HepG2 (cell line): ENCODE data around the gene IKZF4. TPM values are rescaled to one million over a fixed set of nuclear protein-coding genes. Genes with fewer than 3 reads are reported as not detected.

Experiments used
- ATAC-seq: fragments of 200-7000 bp; cut with Tn5 transposase; 3 replicates; pipeline ENCODE4 v1.9.1; 2020; ENCODE audit warnings: mild to moderate bottlenecking, moderate library complexity
- BruUV-seq: library from RNA; stranded (reverse); fragments of 400-500 nt; replicated peaks from 2 replicates; lab custom pipeline; 2021; lab: Mats Ljungman, UMichigan
- CTCF ChIA-PET: fragments of 300-600 bp; formaldehyde crosslinking; extraction: SDS; loops from one replicate; lab custom pipeline; 2021; ENCODE audit warnings: low total read pairs, inconsistent platforms, low intra/inter-chr PET ratio; lab: Yijun Ruan, JAX
- POLR2A ChIA-PET: fragments of 350-600 bp; sonication (Branson Sonifier 250); formaldehyde crosslinking; loops from one replicate; lab custom pipeline; 2020; ENCODE audit warnings: antibody characterized with exemption, inconsistent platforms; lab: Yijun Ruan, JAX
- DNase-seq: peaks from one replicate; pipeline ENCODE4 v3.0.0-alpha.2; 2015; ENCODE audit warnings: low spot score
- FAIRE-seq: peaks from 3 replicates; lab custom pipeline; 2011; peaks lifted over from hg19 to GRCh38; lab: Jason Lieb, UNC
- H2AFZ ChIP-seq: one replicate; pipeline ENCODE4 v1.6.1; 2011; ENCODE audit warnings: low read length, inconsistent platforms
- H3K27ac ChIP-seq: fragments of 300-600 bp; 3 replicates; pipeline ENCODE4 v1.8.0; 2011; ENCODE audit warnings: mixed run types, mild to moderate bottlenecking, mixed read lengths, low read length, inconsistent platforms; ENCODE audit not compliant: insufficient read depth; ENCODE audit errors: extremely low read length
- H3K27me3 ChIP-seq, 2 experiments: fragments of 200-600 bp in 1 of 2; 2 replicates in 1 of 2; 3 replicates in 1 of 2; pipeline versions ENCODE4 v1.6.0 to v1.8.0; 2011; ENCODE audit warnings: low read length in 2 of 2, mild to moderate bottlenecking in 2 of 2, moderate library complexity in 2 of 2, inconsistent platforms in 1 of 2; ENCODE audit not compliant: insufficient read depth in 2 of 2, control insufficient read depth in 1 of 2
- H3K36me3 ChIP-seq, 2 experiments: fragments of 200-600 bp in 1 of 2; replicated peaks in 1 of 2; 2 replicates in 1 of 2; 3 replicates in 1 of 2; pipeline versions ENCODE4 v1.5.1 to v1.8.0; 2011; ENCODE audit warnings: low read length in 2 of 2, inconsistent platforms in 1 of 2; ENCODE audit not compliant: insufficient read depth in 2 of 2, control insufficient read depth in 1 of 2
- H3K4me1 ChIP-seq: 2 replicates; pipeline ENCODE4 v1.5.1; 2012; ENCODE audit warnings: low read length, inconsistent platforms; ENCODE audit not compliant: insufficient read depth
- H3K4me2 ChIP-seq: 2 replicates; pipeline ENCODE4 v1.6.0; 2011; ENCODE audit warnings: low read depth, low read length, inconsistent platforms
- H3K4me3 ChIP-seq, 3 experiments: fragments of 200-600 bp in 1 of 3; sonication (generic), shearing (Covaris generic) in 1 of 3; replicated peaks in 1 of 3; 2 replicates each; pipeline ENCODE4 v1.5.1; 2011 to 2016; ENCODE audit warnings: low read length in 3 of 3, inconsistent platforms in 2 of 3, low read depth in 2 of 3, mild to moderate bottlenecking in 2 of 3, control low read depth in 1 of 3, mixed read lengths in 1 of 3; ENCODE audit not compliant: insufficient read depth in 1 of 3
- H3K79me2 ChIP-seq: one replicate; pipeline ENCODE4 v1.6.1; 2011; ENCODE audit warnings: low read length, inconsistent platforms; ENCODE audit not compliant: insufficient read depth
- H3K9ac ChIP-seq: 2 replicates; pipeline ENCODE4 v1.6.0; 2011; ENCODE audit warnings: mild to moderate bottlenecking, low read depth, low read length, inconsistent platforms; ENCODE audit not compliant: insufficient read depth
- H3K9me3 ChIP-seq: 2 replicates; pipeline ENCODE4 v1.5.1; 2012; ENCODE audit warnings: mild to moderate bottlenecking, low read length
- H4K20me1 ChIP-seq: 2 replicates; pipeline ENCODE4 v1.6.0; 2011; ENCODE audit warnings: inconsistent platforms, mild to moderate bottlenecking, low read length, moderate library complexity; ENCODE audit not compliant: insufficient read depth
- NFKB2 ChIP-seq: sonication (generic); formaldehyde crosslinking; IDR thresholded peaks from 2 replicates; pipeline ENCODE4 v1.4.0; 2020; ENCODE audit warnings: missing genetic modification reagents, borderline replicate concordance
- RCOR2 ChIP-seq: IDR thresholded peaks from 2 replicates; pipeline ENCODE4 v1.6.1; 2016; ENCODE audit warnings: missing biosample characterization, missing genetic modification reagents
- TBL1XR1 ChIP-seq: fragments of 150-350 bp; IDR thresholded peaks from 2 replicates; pipeline ENCODE4 v1.6.1; 2014; ENCODE audit warnings: borderline replicate concordance, low read length; ENCODE audit not compliant: partially characterized antibody
- TCF7L2 ChIP-seq: IDR thresholded peaks from 2 replicates; pipeline ENCODE4 v1.6.1; 2011; ENCODE audit warnings: mild to moderate bottlenecking, low read depth, low read length, moderate library complexity
- TEAD2 ChIP-seq: sonication (generic); formaldehyde crosslinking; IDR thresholded peaks from 2 replicates; pipeline ENCODE4 v1.9.0; 2021; ENCODE audit warnings: missing genetic modification reagents
- THAP11 ChIP-seq: IDR thresholded peaks from 2 replicates; pipeline ENCODE4 v1.6.1; 2016; ENCODE audit warnings: missing biosample characterization, missing genetic modification reagents
- ZFP41 ChIP-seq: sonication (generic); formaldehyde crosslinking; IDR thresholded peaks from 2 replicates; pipeline ENCODE4 v1.4.0; 2020; ENCODE audit warnings: mild to moderate bottlenecking, missing genetic modification reagents, borderline replicate concordance
- ZMYM3 ChIP-seq: sonication (generic); formaldehyde crosslinking; IDR thresholded peaks from 2 replicates; pipeline ENCODE4 v1.5.1; 2020; ENCODE audit warnings: mild to moderate bottlenecking, missing genetic modification reagents
- ZNF510 ChIP-seq: sonication (generic); formaldehyde crosslinking; IDR thresholded peaks from 2 replicates; pipeline ENCODE4 v1.4.0; 2020; ENCODE audit warnings: low read depth, mild to moderate bottlenecking, missing genetic modification reagents
- WGBS: methylation state at CpG from one replicate; pipeline ENCODE4 v1.1.6; 2017; ENCODE audit warnings: low lambda C conversion rate; 5-methylcytosine and 5-hydroxymethylcytosine counted together
- in situ Hi-C: cut with HindIII; loops from 2 replicates; pipeline ENCODE4 v1.10.0; 2017; ENCODE audit warnings: low pct_unique_long_range_greater_than_20kb; ENCODE audit not compliant: extremely low pct_ligation_motif_present
- intact Hi-C: fragments of 100-400 bp; cut with micrococcal nuclease; formaldehyde crosslinking; loops from one replicate; pipeline ENCODE4 v1.10.0; 2022; ENCODE audit not compliant: unreplicated experiment
- polyA plus RNA-seq, 8 experiments: library from polyadenylated mRNA; depleted of rRNA in 3 of 8; stranded (reverse) in 7 of 8; unstranded in 1 of 8; fragments of >200 nt; fragmentation: Illumina TruSeq in 4 of 8; extraction: Trizol in 4 of 8; gene quantifications; 2 replicates each; pipeline versions ENCODE4 v1.2.1 to v1.2.3, GENCODE V29; 2011 to 2016; ENCODE audit warnings: low read depth in 4 of 8, missing spikeins in 1 of 8, mixed read lengths in 1 of 8; ENCODE audit not compliant: insufficient read depth in 1 of 8
- total RNA-seq, 5 experiments: library from RNA; depleted of rRNA; stranded (reverse); fragments of >200 nt; fragmentation: Illumina TruSeq; extraction: Trizol; gene quantifications; 2 replicates each; pipeline ENCODE4 v1.2.3, GENCODE V29; 2016; ENCODE audit warnings: low read depth in 1 of 5
- TF ChIP-seq, protein P1 (sequence below): sonication (generic); formaldehyde crosslinking; IDR thresholded peaks from 2 replicates; pipeline ENCODE4 v1.8.1; 2023; ENCODE audit warnings: mild to moderate bottlenecking, missing genetic modification reagents, borderline replicate concordance
- TF ChIP-seq, protein P2 (sequence below): sonication (generic); formaldehyde crosslinking; IDR thresholded peaks from 2 replicates; pipeline ENCODE4 v1.8.1; 2023; ENCODE audit warnings: mild to moderate bottlenecking, moderate library complexity, missing genetic modification reagents
- TF ChIP-seq, protein P3 (sequence below): sonication (generic); formaldehyde crosslinking; IDR thresholded peaks from 2 replicates; pipeline ENCODE4 v1.4.0; 2020; ENCODE audit warnings: missing genetic modification reagents
- TF ChIP-seq, protein P4 (sequence below), 2 experiments: IDR thresholded peaks; 2 replicates each; pipeline ENCODE4 v1.6.1; 2011 to 2012; ENCODE audit warnings: low read length in 2 of 2, borderline replicate concordance in 1 of 2, low read depth in 1 of 2, mild to moderate bottlenecking in 1 of 2, moderate library complexity in 1 of 2
- TF ChIP-seq, protein P5 (sequence below): sonication (generic); formaldehyde crosslinking; IDR thresholded peaks from 2 replicates; pipeline ENCODE4 v1.5.0; 2020; ENCODE audit warnings: mild to moderate bottlenecking, missing genetic modification reagents

Gene IKZF4
- total and polyA plus RNA-seq, 2 of the 13 experiments (the other 11 are each of a cell fraction or from before 2014, with no cell fraction given), result 0.58 to 2.2 TPM

DNA sequence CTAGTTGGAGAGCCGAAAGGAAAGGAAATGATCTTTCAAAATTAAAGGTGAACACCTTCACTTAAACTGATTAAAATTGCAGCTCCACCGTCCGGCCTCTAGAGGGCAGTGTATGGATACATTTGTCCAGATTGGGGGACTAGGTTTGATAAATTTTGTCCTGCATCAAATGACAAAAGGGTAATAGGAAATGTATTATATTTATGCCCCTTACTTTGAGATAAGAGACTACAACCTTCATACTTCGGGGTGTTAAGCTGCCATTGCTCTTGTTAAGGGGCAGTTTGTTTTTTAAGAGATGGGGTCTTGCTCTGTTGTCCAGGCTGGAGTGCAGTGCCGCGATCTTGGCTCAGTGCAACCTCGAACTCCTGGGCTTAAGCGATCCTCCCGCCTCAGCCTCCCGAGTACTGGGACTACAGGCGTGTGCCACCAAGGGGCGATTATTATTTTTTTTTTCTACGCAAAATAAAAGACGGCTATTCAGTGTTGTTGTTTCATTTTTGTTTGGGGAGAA is 24.6 kb upstream of the IKZF4 start:
- Histone ChIP-seq H3K9ac (peak overlapping the region; percentile 88), H2AFZ (no peak overlapping the region), H3K4me3 (peak overlapping the region; percentile 84 to 88 (median 84)), H3K36me3 (peaks cover 9 to 29% of the 10 kb centered on the region in 2 experiments), H3K4me1 (peaks cover 44% of the 10 kb centered on the region), H3K4me2 (peak overlapping the region; percentile 77), H3K79me2 (peaks cover 20% of the 10 kb centered on the region), H4K20me1 (no peaks in the 10 kb centered on the region), H3K9me3 (no peaks in the 10 kb centered on the region), H3K27me3 (peaks cover 0 to 3% of the 10 kb centered on the region in 2 experiments; a peak in 1 of 5 replicates), H3K27ac (peak overlapping the region; percentile 92)
- peak; percentile 83 for FAIRE-seq
- no TSS peak for BruUV-seq
- intact Hi-C loops (loop anchor here (1.0 to 2.0 kb wide), 4 partner anchors 15 to 85 kb away; partner anchors contain the start of genes ERBB3 and RPS26), in situ Hi-C loops (loop anchor here (5.0 kb wide), 1 partner anchor 36 kb away; no protein-coding TSS in a partner anchor)
- DNase-seq, result peak; percentile 67
- ChIA-PET POLR2A (interaction anchor here (0.7 to 3.5 kb wide), 21 partner anchors 11 to 275 kb away, joined by 3 to 60 read pairs (median 8); partner anchors contain the start of genes IKZF4, ORMDL2, PA2G4 and PYM1), CTCF (interaction anchor here (1.0 to 3.0 kb wide), 4 partner anchors 30 to 46 kb away, joined by 3 to 79 read pairs (median 5); partner anchors contain the start of genes CDK2 and RPS26)
- ATAC-seq, result no peak
- 5% methylated on average over 14 of the region's 14 CpGs for WGBS
- TF ChIP-seq NFKB2 (CRISPR knock-in tag) (no peak), THAP11 (CRISPR knock-in tag) (peak; percentile 39), ZNF510 (CRISPR knock-in tag) (peak; percentile 10; the same call in 1 of the 2 replicates), ZFP41 (CRISPR knock-in tag) (no peak), RCOR2 (peak; percentile 29; the same call in 1 of the 2 replicates), TBL1XR1 (no peak), ZMYM3 (CRISPR knock-in tag) (peak; percentile 88), TEAD2 (CRISPR knock-in tag) (no peak), TCF7L2 (no peak)
- TF ChIP-seq, protein P1, sequence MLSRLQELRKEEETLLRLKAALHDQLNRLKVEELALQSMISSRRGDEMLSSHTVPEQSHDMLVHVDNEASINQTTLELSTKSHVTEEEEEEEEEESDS (CRISPR knock-in tag), result no peak
- TF ChIP-seq, protein P2, sequence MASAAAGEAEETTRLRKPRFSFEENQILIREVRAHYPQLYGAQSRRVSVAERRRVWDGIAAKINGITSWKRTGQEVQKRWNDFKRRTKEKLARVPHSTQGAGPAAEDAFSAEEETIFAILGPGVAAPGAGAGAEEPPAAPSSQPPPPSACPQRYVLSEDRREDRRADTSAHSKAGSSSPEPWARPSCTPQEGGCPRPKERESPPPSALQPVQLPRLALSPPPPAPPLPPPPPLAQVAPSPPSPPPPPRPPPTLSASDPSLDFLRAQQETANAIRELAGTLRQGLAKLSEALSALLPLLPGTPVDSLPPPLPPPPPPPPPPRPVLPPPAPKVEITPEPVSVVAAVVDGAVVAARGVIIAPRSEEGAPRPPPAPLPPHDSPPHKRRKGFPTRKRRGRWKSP (CRISPR knock-in tag), result 0 out of 2 replicates have a peak, but pooled peaks have one; percentile 32
- TF ChIP-seq, protein P3, sequence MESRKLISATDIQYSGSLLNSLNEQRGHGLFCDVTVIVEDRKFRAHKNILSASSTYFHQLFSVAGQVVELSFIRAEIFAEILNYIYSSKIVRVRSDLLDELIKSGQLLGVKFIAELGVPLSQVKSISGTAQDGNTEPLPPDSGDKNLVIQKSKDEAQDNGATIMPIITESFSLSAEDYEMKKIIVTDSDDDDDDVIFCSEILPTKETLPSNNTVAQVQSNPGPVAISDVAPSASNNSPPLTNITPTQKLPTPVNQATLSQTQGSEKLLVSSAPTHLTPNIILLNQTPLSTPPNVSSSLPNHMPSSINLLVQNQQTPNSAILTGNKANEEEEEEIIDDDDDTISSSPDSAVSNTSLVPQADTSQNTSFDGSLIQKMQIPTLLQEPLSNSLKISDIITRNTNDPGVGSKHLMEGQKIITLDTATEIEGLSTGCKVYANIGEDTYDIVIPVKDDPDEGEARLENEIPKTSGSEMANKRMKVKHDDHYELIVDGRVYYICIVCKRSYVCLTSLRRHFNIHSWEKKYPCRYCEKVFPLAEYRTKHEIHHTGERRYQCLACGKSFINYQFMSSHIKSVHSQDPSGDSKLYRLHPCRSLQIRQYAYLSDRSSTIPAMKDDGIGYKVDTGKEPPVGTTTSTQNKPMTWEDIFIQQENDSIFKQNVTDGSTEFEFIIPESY (CRISPR knock-in tag), result peak; percentile 88
- TF ChIP-seq, protein P4, sequence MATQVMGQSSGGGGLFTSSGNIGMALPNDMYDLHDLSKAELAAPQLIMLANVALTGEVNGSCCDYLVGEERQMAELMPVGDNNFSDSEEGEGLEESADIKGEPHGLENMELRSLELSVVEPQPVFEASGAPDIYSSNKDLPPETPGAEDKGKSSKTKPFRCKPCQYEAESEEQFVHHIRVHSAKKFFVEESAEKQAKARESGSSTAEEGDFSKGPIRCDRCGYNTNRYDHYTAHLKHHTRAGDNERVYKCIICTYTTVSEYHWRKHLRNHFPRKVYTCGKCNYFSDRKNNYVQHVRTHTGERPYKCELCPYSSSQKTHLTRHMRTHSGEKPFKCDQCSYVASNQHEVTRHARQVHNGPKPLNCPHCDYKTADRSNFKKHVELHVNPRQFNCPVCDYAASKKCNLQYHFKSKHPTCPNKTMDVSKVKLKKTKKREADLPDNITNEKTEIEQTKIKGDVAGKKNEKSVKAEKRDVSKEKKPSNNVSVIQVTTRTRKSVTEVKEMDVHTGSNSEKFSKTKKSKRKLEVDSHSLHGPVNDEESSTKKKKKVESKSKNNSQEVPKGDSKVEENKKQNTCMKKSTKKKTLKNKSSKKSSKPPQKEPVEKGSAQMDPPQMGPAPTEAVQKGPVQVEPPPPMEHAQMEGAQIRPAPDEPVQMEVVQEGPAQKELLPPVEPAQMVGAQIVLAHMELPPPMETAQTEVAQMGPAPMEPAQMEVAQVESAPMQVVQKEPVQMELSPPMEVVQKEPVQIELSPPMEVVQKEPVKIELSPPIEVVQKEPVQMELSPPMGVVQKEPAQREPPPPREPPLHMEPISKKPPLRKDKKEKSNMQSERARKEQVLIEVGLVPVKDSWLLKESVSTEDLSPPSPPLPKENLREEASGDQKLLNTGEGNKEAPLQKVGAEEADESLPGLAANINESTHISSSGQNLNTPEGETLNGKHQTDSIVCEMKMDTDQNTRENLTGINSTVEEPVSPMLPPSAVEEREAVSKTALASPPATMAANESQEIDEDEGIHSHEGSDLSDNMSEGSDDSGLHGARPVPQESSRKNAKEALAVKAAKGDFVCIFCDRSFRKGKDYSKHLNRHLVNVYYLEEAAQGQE (IDR thresholded peaks at IDR 0.05; ENCODE audit: borderline replicate concordance in 1 of 2, low read depth in 1 of 2, low read length in 2 of 2), result no peak
- TF ChIP-seq, protein P5, sequence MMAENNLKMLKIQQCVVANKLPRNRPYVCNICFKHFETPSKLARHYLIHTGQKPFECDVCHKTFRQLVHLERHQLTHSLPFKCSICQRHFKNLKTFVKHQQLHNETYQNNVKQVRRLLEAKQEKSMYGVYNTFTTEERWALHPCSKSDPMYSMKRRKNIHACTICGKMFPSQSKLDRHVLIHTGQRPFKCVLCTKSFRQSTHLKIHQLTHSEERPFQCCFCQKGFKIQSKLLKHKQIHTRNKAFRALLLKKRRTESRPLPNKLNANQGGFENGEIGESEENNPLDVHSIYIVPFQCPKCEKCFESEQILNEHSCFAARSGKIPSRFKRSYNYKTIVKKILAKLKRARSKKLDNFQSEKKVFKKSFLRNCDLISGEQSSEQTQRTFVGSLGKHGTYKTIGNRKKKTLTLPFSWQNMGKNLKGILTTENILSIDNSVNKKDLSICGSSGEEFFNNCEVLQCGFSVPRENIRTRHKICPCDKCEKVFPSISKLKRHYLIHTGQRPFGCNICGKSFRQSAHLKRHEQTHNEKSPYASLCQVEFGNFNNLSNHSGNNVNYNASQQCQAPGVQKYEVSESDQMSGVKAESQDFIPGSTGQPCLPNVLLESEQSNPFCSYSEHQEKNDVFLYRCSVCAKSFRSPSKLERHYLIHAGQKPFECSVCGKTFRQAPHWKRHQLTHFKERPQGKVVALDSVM (CRISPR knock-in tag), result peak; percentile 97
